Retinal pigment epithelial cell (primary cell): ENCODE results near the gene IGHMBP2.
A peak's percentile ranks its signal among the peaks of the same experiment; 100 is the strongest.

ENCODE experiments used
- DNase-seq: peaks from one replicate; pipeline ENCODE4 v3.0.0-alpha.2; 2010; ENCODE audit warnings: low read depth
- H3K4me3 ChIP-seq: 2 replicates; pipeline ENCODE4 v1.5.1; 2011; ENCODE audit warnings: mild to moderate bottlenecking, low read length, control low read depth, moderate library complexity
- CTCF ChIP-seq: conservative IDR thresholded peaks from 2 replicates; pipeline ENCODE4 v1.5.1; 2011; ENCODE audit warnings: low read depth, low read length, control low read depth, inconsistent platforms

The IGHMBP2 gene

GRCh38 chr11:68904248-68904847 is 657 bp downstream of the IGHMBP2 start:
- no peak for TF ChIP-seq CTCF
- H3K4me3 ChIP-seq: peak overlapping the region; percentile 100
- no peak for DNase-seq

GRCh38 chr11:68905421-68906360 is 2.0 kb downstream of the IGHMBP2 start:
- DNase-seq: no peak
- no peak overlapping the region for H3K4me3 ChIP-seq
- no peak for TF ChIP-seq CTCF

GRCh38 chr11:68908273-68908672 is 4.6 kb downstream of the IGHMBP2 start:
- no peak for DNase-seq
- TF ChIP-seq CTCF: no peak

GRCh38 chr11:68910965-68911364 is 7.3 kb downstream of the IGHMBP2 start:
- no peak for DNase-seq
- no peak overlapping the region for H3K4me3 ChIP-seq
- no peak for TF ChIP-seq CTCF

More at GRCh38 chr11:68908273-68908672, 4.6 kb downstream of the IGHMBP2 start:
- no peak overlapping the region for H3K4me3 ChIP-seq

GRCh38 chr11:68911731-68912130 is 8.0 kb downstream of the IGHMBP2 start:
- no peak for DNase-seq
- TF ChIP-seq CTCF: no peak
- no peak overlapping the region for H3K4me3 ChIP-seq

- TF ChIP-seq CTCF: no peak
- DNase-seq: no peak
- no peak overlapping the region for H3K4me3 ChIP-seq
These were observed 8.6 kb downstream of the IGHMBP2 start for GRCh38 chr11:68912254-68912653.
